Measurements from ENCODE around the gene RNF224.
A peak's percentile ranks its signal among the peaks of the same experiment; 100 is the strongest.

The RNF224 gene

GRCh38 chr9:137267933-137268355 lies 40.6 kb downstream of the RNF224 start:
- TF ChIP-seq CTCF (IDR thresholded peaks at IDR 0.05): no peak
- Histone ChIP-seq H3K4me1 (peaks cover 4% of the 10 kb centered on the region), H2AFZ (no peak overlapping the region), H3K9me3 (ENCODE audit: control insufficient read depth, low read length) (no peaks in the 10 kb centered on the region), H3K4me3 (ENCODE audit: low read depth, low read length) (no peak overlapping the region), H3K36me3 (ENCODE audit: control insufficient read depth, insufficient read depth, low read length) (no peaks in the 10 kb centered on the region), H3K4me2 (ENCODE audit: low read length) (no peak overlapping the region), H3K79me2 (no peaks in the 10 kb centered on the region), H3K27ac (no peak overlapping the region), H3K27me3 (ENCODE audit: control insufficient read depth, insufficient read depth, low read length) (no peaks in the 10 kb centered on the region), H3K9ac (no peak overlapping the region)

- peak overlapping the region; percentile 24 for H3K27ac ChIP-seq
- no peak overlapping the region for H3K4me3 ChIP-seq (ENCODE audit: low read depth, low read length)
- no peaks in the 10 kb centered on the region for H3K36me3 ChIP-seq (ENCODE audit: control insufficient read depth, insufficient read depth, low read length)
These were observed 41.4 kb downstream of the RNF224 start for GRCh38 chr9:137268538-137269201.

GRCh38 chr9:137269231-137269772 lies 42.0 kb downstream of the RNF224 start:
- Histone ChIP-seq H3K4me2 (ENCODE audit: low read length) (peak overlapping the region; percentile 28), H3K9ac (no peak overlapping the region), H3K4me1 (peaks cover 4% of the 10 kb centered on the region), H3K9me3 (ENCODE audit: control insufficient read depth, low read length) (no peaks in the 10 kb centered on the region), H3K27me3 (ENCODE audit: control insufficient read depth, insufficient read depth, low read length) (no peaks in the 10 kb centered on the region), H3K27ac (peak overlapping the region; percentile 24), H3K4me3 (ENCODE audit: low read depth, low read length) (no peak overlapping the region), H3K79me2 (no peaks in the 10 kb centered on the region), H3K36me3 (ENCODE audit: control insufficient read depth, insufficient read depth, low read length) (no peaks in the 10 kb centered on the region), H2AFZ (no peak overlapping the region)
- no peak for TF ChIP-seq CTCF (IDR thresholded peaks at IDR 0.05)

More at GRCh38 chr9:137268538-137269201, 41.4 kb downstream of the RNF224 start:
- H2AFZ ChIP-seq: no peak overlapping the region
- TF ChIP-seq CTCF (IDR thresholded peaks at IDR 0.05): no peak
- H3K9me3 ChIP-seq (ENCODE audit: control insufficient read depth, low read length): no peaks in the 10 kb centered on the region
- peak overlapping the region; percentile 28 for H3K4me2 ChIP-seq (ENCODE audit: low read length)
- H3K79me2 ChIP-seq: no peaks in the 10 kb centered on the region
- H3K9ac ChIP-seq: no peak overlapping the region
- H3K27me3 ChIP-seq (ENCODE audit: control insufficient read depth, insufficient read depth, low read length): no peaks in the 10 kb centered on the region
- peaks cover 4% of the 10 kb centered on the region for H3K4me1 ChIP-seq

GRCh38 chr9:137270929-137271695 lies 43.8 kb downstream of the RNF224 start:
- no peaks in the 10 kb centered on the region for H3K79me2 ChIP-seq
- H3K27me3 ChIP-seq (ENCODE audit: control insufficient read depth, insufficient read depth, low read length): no peaks in the 10 kb centered on the region
- H3K4me2 ChIP-seq (ENCODE audit: low read length): no peak overlapping the region
- no peak overlapping the region for H3K27ac ChIP-seq
- no peak overlapping the region for H3K9ac ChIP-seq
- H3K9me3 ChIP-seq (ENCODE audit: control insufficient read depth, low read length): no peaks in the 10 kb centered on the region
- H3K4me1 ChIP-seq: peaks cover 4% of the 10 kb centered on the region
- no peaks in the 10 kb centered on the region for H3K36me3 ChIP-seq (ENCODE audit: control insufficient read depth, insufficient read depth, low read length)
- TF ChIP-seq CTCF (IDR thresholded peaks at IDR 0.05): no peak
- no peak overlapping the region for H2AFZ ChIP-seq
- no peak overlapping the region for H3K4me3 ChIP-seq (ENCODE audit: low read depth, low read length)
